A549 (cell line): ENCODE measurements around the gene ROBO1. TPM values are rescaled to one million over a fixed set of nuclear protein-coding genes. Genes with fewer than 3 reads are reported as not detected.

Source experiments
- ATAC-seq, 2 experiments: fragments of 200-7000 bp in 1 of 2; fragments of >200 bp in 1 of 2; cut with Nextera tagmentation in 1 of 2; cut with Tn5 transposase in 1 of 2; 3 replicates each; pipeline versions ENCODE4 v1.8.0 to v1.9.1; 2018 to 2020; ENCODE audit warnings: mild to moderate bottlenecking in 1 of 2, moderate library complexity in 1 of 2
- CTCF ChIA-PET: fragments of 300-600 bp; sonication (Branson Sonifier 250); formaldehyde crosslinking; extraction: SDS; loops from one replicate; lab custom pipeline; 2021; ENCODE audit warnings: antibody characterized with exemption, inconsistent platforms; lab: Yijun Ruan, JAX
- POLR2A ChIA-PET: fragments of 350-600 bp; formaldehyde crosslinking; extraction: SDS; loops from one replicate; lab custom pipeline; 2021; ENCODE audit warnings: antibody characterized with exemption, inconsistent platforms; lab: Yijun Ruan, JAX
- DNase-seq, 2 experiments: peaks; one replicate each; pipeline versions ENCODE4 v3.0.0 to v3.0.0-alpha.2; 2011 to 2016; ENCODE audit warnings: low read depth in 1 of 2, low spot score in 1 of 2
- FAIRE-seq: peaks from 2 replicates; lab custom pipeline; 2011; peaks lifted over from hg19 to GRCh38; lab: Jason Lieb, UNC
- H3K27ac ChIP-seq, 2 experiments: fragments of >200 bp; sonication (Bioruptor Twin); formaldehyde crosslinking; 3 replicates each; pipeline ENCODE4 v1.5.1; 2016 to 2017
- H3K4me1 ChIP-seq: fragments of >200 bp; sonication (Bioruptor Twin); formaldehyde crosslinking; 3 replicates; pipeline ENCODE4 v1.6.1; 2016
- H3K4me2 ChIP-seq: fragments of >200 bp; sonication (Bioruptor Twin); formaldehyde crosslinking; 3 replicates; pipeline ENCODE4 v1.6.1; 2016
- H3K4me3 ChIP-seq: fragments of >200 bp; sonication (Bioruptor Twin); formaldehyde crosslinking; 3 replicates; pipeline ENCODE4 v1.5.1; 2016
- H3K9me3 ChIP-seq: fragments of >200 bp; sonication (Bioruptor Twin); formaldehyde crosslinking; 3 replicates; pipeline ENCODE4 v1.6.1; 2016
- BCL3 ChIP-seq: fragments of >200 bp; sonication (Bioruptor Twin); formaldehyde crosslinking; IDR thresholded peaks from 3 replicates; pipeline ENCODE4 v1.6.1; 2016
- CBX2 ChIP-seq: fragments of 200-600 bp; sonication (generic); IDR thresholded peaks from 2 replicates; pipeline ENCODE4 v1.6.1; 2016; ENCODE audit warnings: low read depth, mild to moderate bottlenecking, borderline replicate concordance
- CEBPB ChIP-seq, 2 experiments: fragments of >200 bp in 1 of 2; sonication (Bioruptor Twin) in 1 of 2; formaldehyde crosslinking in 1 of 2; IDR thresholded peaks; 2 replicates each; pipeline ENCODE4 v1.6.1; 2012 to 2016
- CHD4 ChIP-seq: fragments of 200-600 bp; sonication (generic); IDR thresholded peaks from 2 replicates; pipeline ENCODE4 v1.6.1; 2016; ENCODE audit warnings: antibody characterized with exemption, mild to moderate bottlenecking, borderline replicate concordance
- E2F6 ChIP-seq: IDR thresholded peaks from 2 replicates; pipeline ENCODE4 v1.6.1; 2012; ENCODE audit warnings: low read depth, borderline replicate concordance
- FOSL2 ChIP-seq, 2 experiments: fragments of 450-650 bp in 1 of 2; fragments of >200 bp in 1 of 2; sonication (Bioruptor Twin) in 1 of 2; formaldehyde crosslinking; IDR thresholded peaks; 2 replicates each; pipeline versions ENCODE4 v1.5.0 to v1.6.1; 2016 to 2020; ENCODE audit warnings: mild to moderate bottlenecking in 1 of 2, moderate library complexity in 1 of 2
- FOXS1 ChIP-seq: fragments of 250-450 bp; sonication (Bioruptor Pico); IDR thresholded peaks from 2 replicates; pipeline ENCODE4 v1.5.0; 2020; ENCODE audit warnings: mild to moderate bottlenecking, moderate library complexity
- HMGXB4 ChIP-seq: fragments of 250-450 bp; sonication (Bioruptor Pico); IDR thresholded peaks from 2 replicates; pipeline ENCODE4 v1.5.0; 2021; ENCODE audit warnings: mild to moderate bottlenecking, moderate library complexity, borderline replicate concordance
- HOXB5 ChIP-seq: fragments of 250-450 bp; sonication (Bioruptor Pico); IDR thresholded peaks from 2 replicates; pipeline ENCODE4 v1.5.0; 2020; ENCODE audit warnings: mild to moderate bottlenecking, moderate library complexity
- JUN ChIP-seq, 2 experiments: fragments of >200 bp; sonication (Bioruptor Twin); formaldehyde crosslinking; IDR thresholded peaks; 2 replicates in 1 of 2; 3 replicates in 1 of 2; pipeline ENCODE4 v1.6.1; 2016 to 2017
- JUNB ChIP-seq: fragments of >200 bp; sonication (Bioruptor Twin); formaldehyde crosslinking; IDR thresholded peaks from 2 replicates; pipeline ENCODE4 v1.6.1; 2016
- KDM5A ChIP-seq: fragments of 200-600 bp; sonication (generic); IDR thresholded peaks from 2 replicates; pipeline ENCODE4 v1.6.1; 2016; ENCODE audit warnings: antibody characterized with exemption, mild to moderate bottlenecking
- MAFK ChIP-seq: fragments of 450-650 bp; IDR thresholded peaks from 2 replicates; pipeline ENCODE4 v1.6.1; 2014; ENCODE audit not compliant: partially characterized antibody
- MAZ ChIP-seq: fragments of 150-350 bp; IDR thresholded peaks from 2 replicates; pipeline ENCODE4 v1.6.1; 2014; ENCODE audit warnings: antibody characterized with exemption, low read depth, low read length, borderline replicate concordance
- MYC ChIP-seq: IDR thresholded peaks from 2 replicates; pipeline ENCODE4 v1.6.1; 2012; ENCODE audit warnings: mild to moderate bottlenecking, inconsistent platforms, low read length, improper control_type of control experiment, borderline replicate concordance
- NFE2L2 ChIP-seq: fragments of 150-350 bp; conservative IDR thresholded peaks from 2 replicates; pipeline ENCODE4 v1.6.1; 2014; ENCODE audit warnings: low read length
- NPAS2 ChIP-seq: fragments of 250-450 bp; sonication (Bioruptor Pico); IDR thresholded peaks from 2 replicates; pipeline ENCODE4 v1.8.0; 2022; ENCODE audit warnings: mild to moderate bottlenecking, moderate library complexity, borderline replicate concordance
- NR3C1 ChIP-seq: fragments of >200 bp; sonication (Bioruptor Twin); formaldehyde crosslinking; IDR thresholded peaks from 3 replicates; pipeline ENCODE4 v1.6.1; 2017
- PHF8 ChIP-seq: fragments of 200-600 bp; sonication (generic); IDR thresholded peaks from 2 replicates; pipeline ENCODE4 v1.6.1; 2016; ENCODE audit warnings: low read depth, mild to moderate bottlenecking, antibody characterized with exemption, moderate library complexity, borderline replicate concordance
- RARB ChIP-seq: fragments of 250-450 bp; sonication (Bioruptor Pico); IDR thresholded peaks from 2 replicates; pipeline ENCODE4 v1.8.0; 2021; ENCODE audit warnings: mild to moderate bottlenecking, moderate library complexity
- RCOR1 ChIP-seq: fragments of 150-350 bp; IDR thresholded peaks from 2 replicates; pipeline ENCODE4 v1.6.1; 2014; ENCODE audit warnings: antibody characterized with exemption, low read length, low read depth
- TFCP2L1 ChIP-seq: fragments of 250-450 bp; sonication (Bioruptor Pico); IDR thresholded peaks from 2 replicates; pipeline ENCODE4 v1.5.0; 2021; ENCODE audit warnings: mild to moderate bottlenecking
- USF2 ChIP-seq: fragments of 450-650 bp; IDR thresholded peaks from 2 replicates; pipeline ENCODE4 v1.6.1; 2014; ENCODE audit warnings: antibody characterized with exemption
- ZFP36 ChIP-seq: fragments of 450-650 bp; IDR thresholded peaks from 2 replicates; pipeline ENCODE4 v1.6.1; 2014; ENCODE audit warnings: borderline replicate concordance; ENCODE audit not compliant: partially characterized antibody
- WGBS: methylation state at CpG from one replicate; pipeline ENCODE4 v1.1.6; 2017; ENCODE audit errors: missing lambda C conversion rate; 5-methylcytosine and 5-hydroxymethylcytosine counted together
- polyA plus RNA-seq, 4 experiments: library from polyadenylated mRNA; depleted of rRNA in 3 of 4; stranded (reverse); fragments of >200 nt; fragmentation: RNase III in 1 of 4; extraction: RNeasy Plus Mini Kit Qiagen cat#74134 plus additional on column Dnase treatment in 1 of 4; gene quantifications; 2 replicates in 3 of 4; 3 replicates in 1 of 4; pipeline ENCODE4 v1.2.3, GENCODE V29; 2011 to 2017
- TF ChIP-seq, protein P1 (sequence below): fragments of >200 bp; sonication (Bioruptor Twin); formaldehyde crosslinking; IDR thresholded peaks from 3 replicates; pipeline ENCODE4 v1.5.1; 2016

The ROBO1 gene
- polyA plus RNA-seq, 2 of the 4 experiments (the other 2 are of a cell fraction) = 25.3 to 35.6 TPM

- ATAC-seq (no peak), FAIRE-seq (no peak), DNase-seq (no peak)
- Histone ChIP-seq H3K9me3 (no peaks in the 10 kb centered on the region), H3K4me3 (no peak overlapping the region), H3K4me2 (no peak overlapping the region), H3K27ac (no peak overlapping the region), H3K4me1 (no peaks in the 10 kb centered on the region)
- no peak for TF ChIP-seq MAZ
- no peak for TF ChIP-seq TFCP2L1 (CRISPR knock-in tag)
- TF ChIP-seq USF2 = no peak
- no peak for TF ChIP-seq HMGXB4
- no peak for TF ChIP-seq CEBPB (IDR thresholded peaks at IDR 0.05)
- no peak for TF ChIP-seq RARB (CRISPR knock-in tag)
- no peak for TF ChIP-seq NPAS2 (CRISPR knock-in tag)
- TF ChIP-seq CBX2 = no peak
- no peak for TF ChIP-seq E2F6
- CTCF ChIA-PET = no interaction called here
- POLR2A ChIA-PET = no interaction called here
These were observed 1054.9 kb downstream of the ROBO1 start for GRCh38 chr3:78712941-78713340.

DNA sequence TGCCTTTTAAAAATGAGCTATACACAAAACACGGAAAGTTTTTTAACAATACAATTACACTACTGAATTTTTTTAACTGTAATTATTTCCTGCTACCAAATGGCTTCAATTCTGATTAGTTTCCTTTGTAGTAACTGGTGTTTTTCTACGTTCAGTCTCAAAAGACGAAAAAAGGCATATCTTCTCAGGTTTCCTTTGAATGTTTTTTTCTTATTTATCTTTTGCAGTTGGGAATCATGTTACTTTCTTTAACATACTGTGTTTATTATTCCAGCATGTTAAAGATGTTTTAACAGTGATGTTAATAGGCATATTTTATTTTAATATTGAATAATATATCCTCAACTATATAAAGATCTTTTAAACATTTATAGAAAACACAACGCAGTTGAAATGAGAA, 1055.5 kb downstream of the ROBO1 start:
- ATAC-seq (no peak), DNase-seq (no peak), FAIRE-seq (peak; percentile 74)
- H3K4me1 ChIP-seq = no peaks in the 10 kb centered on the region
- CTCF ChIA-PET = interaction anchor here (0.6 kb wide), 1 partner anchor 214 kb away, joined by 3 read pairs; no protein-coding TSS in a partner anchor
- TF ChIP-seq JUNB (no peak), CEBPB (IDR thresholded peaks at IDR 0.05) (no peak), BCL3 (no peak), MAFK (no peak), FOXS1 (CRISPR knock-in tag) (no peak), RCOR1 (no peak), NR3C1 (no peak), PHF8 (no peak)
- TF ChIP-seq, protein P1, sequence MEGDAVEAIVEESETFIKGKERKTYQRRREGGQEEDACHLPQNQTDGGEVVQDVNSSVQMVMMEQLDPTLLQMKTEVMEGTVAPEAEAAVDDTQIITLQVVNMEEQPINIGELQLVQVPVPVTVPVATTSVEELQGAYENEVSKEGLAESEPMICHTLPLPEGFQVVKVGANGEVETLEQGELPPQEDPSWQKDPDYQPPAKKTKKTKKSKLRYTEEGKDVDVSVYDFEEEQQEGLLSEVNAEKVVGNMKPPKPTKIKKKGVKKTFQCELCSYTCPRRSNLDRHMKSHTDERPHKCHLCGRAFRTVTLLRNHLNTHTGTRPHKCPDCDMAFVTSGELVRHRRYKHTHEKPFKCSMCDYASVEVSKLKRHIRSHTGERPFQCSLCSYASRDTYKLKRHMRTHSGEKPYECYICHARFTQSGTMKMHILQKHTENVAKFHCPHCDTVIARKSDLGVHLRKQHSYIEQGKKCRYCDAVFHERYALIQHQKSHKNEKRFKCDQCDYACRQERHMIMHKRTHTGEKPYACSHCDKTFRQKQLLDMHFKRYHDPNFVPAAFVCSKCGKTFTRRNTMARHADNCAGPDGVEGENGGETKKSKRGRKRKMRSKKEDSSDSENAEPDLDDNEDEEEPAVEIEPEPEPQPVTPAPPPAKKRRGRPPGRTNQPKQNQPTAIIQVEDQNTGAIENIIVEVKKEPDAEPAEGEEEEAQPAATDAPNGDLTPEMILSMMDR = no peak
- no peaks in the 10 kb centered on the region for H3K9me3 ChIP-seq
- H3K4me3 ChIP-seq = no peak overlapping the region
- 45% methylated on average over 4 of the region's 4 CpGs for WGBS
- H3K4me2 ChIP-seq = no peak overlapping the region
- H3K27ac ChIP-seq = no peak overlapping the region
- POLR2A ChIA-PET = no interaction called here

GRCh38 chr3:78708565-78709073, 1059.2 kb downstream of the ROBO1 start:
- no peak for DNase-seq
- WGBS = 47% methylated on average over 4 of the region's 4 CpGs
- Histone ChIP-seq H3K4me3 (no peak overlapping the region), H3K27ac (no peak overlapping the region), H3K4me2 (no peak overlapping the region), H3K4me1 (no peaks in the 10 kb centered on the region), H3K9me3 (no peaks in the 10 kb centered on the region)
- CTCF ChIA-PET = no interaction called here
- TF ChIP-seq FOXS1 (CRISPR knock-in tag) (no peak), BCL3 (no peak), FOSL2 (IDR thresholded peaks at IDR 0.05) (no peak), FOSL2 (CRISPR knock-in tag; IDR thresholded peaks at IDR 0.05) (no peak), CHD4 (no peak), PHF8 (no peak), MYC (no peak), ZFP36 (no peak), JUN (IDR thresholded peaks at IDR 0.05) (no peak), NFE2L2 (no peak), NPAS2 (CRISPR knock-in tag) (no peak), KDM5A (no peak), HOXB5 (CRISPR knock-in tag) (no peak), MAFK (no peak)
- FAIRE-seq = no peak
- POLR2A ChIA-PET = no interaction called here
- no peak for ATAC-seq
